Loucy (cell line): Measurements from ENCODE around the gene DENND2C.

Source experiments
- H2AFZ ChIP-seq: fragments of 200-600 bp; sonication (generic); 2 replicates; pipeline ENCODE4 v1.6.0; 2016; ENCODE audit warnings: antibody characterized with exemption, mild to moderate bottlenecking, low read length, moderate library complexity
- H3F3A ChIP-seq: fragments of 200-600 bp; 2 replicates; pipeline ENCODE4 v1.6.0; 2016; ENCODE audit warnings: antibody characterized with exemption, low read depth, mild to moderate bottlenecking
- H3K27me3 ChIP-seq: fragments of 200-600 bp; sonication (generic); 2 replicates; pipeline ENCODE4 v1.6.1; 2014; ENCODE audit warnings: low read length, mild to moderate bottlenecking; ENCODE audit not compliant: insufficient read depth, poor library complexity, severe bottlenecking
- H3K36me3 ChIP-seq: fragments of 200-600 bp; sonication (generic); 2 replicates; pipeline ENCODE4 v1.6.1; 2016; ENCODE audit warnings: low read length; ENCODE audit not compliant: insufficient read depth
- H3K4me1 ChIP-seq: fragments of 200-600 bp; sonication (generic); 2 replicates; pipeline ENCODE4 v1.5.1; 2014; ENCODE audit warnings: low read length, mild to moderate bottlenecking; ENCODE audit not compliant: insufficient read depth, poor library complexity, severe bottlenecking
- H3K4me2 ChIP-seq: fragments of 200-600 bp; sonication (generic); 2 replicates; pipeline ENCODE4 v1.6.0; 2014; ENCODE audit warnings: antibody characterized with exemption, low read length, low read depth, mild to moderate bottlenecking; ENCODE audit not compliant: poor library complexity, severe bottlenecking
- H3K4me3 ChIP-seq: fragments of 200-600 bp; sonication (generic); 2 replicates; pipeline ENCODE4 v1.5.1; 2014; ENCODE audit warnings: low read length, mild to moderate bottlenecking, mixed read lengths; ENCODE audit not compliant: poor library complexity, severe bottlenecking
- H3K79me2 ChIP-seq: fragments of 200-600 bp; sonication (generic); 2 replicates; pipeline ENCODE4 v1.6.1; 2014; ENCODE audit warnings: low read length; ENCODE audit not compliant: insufficient read depth
- H3K9ac ChIP-seq: fragments of 200-600 bp; sonication (generic); 2 replicates; pipeline ENCODE4 v1.6.0; 2014; ENCODE audit warnings: mild to moderate bottlenecking, low read depth, low read length, moderate library complexity; ENCODE audit not compliant: poor library complexity, severe bottlenecking
- H3K9me2 ChIP-seq: fragments of 200-600 bp; sonication (generic); replicated peaks from 2 replicates; pipeline ENCODE4 v1.6.1; 2016; ENCODE audit warnings: low read depth, low read length, mixed read lengths
- H3K9me3 ChIP-seq: fragments of 200-600 bp; sonication (generic); 2 replicates; pipeline ENCODE4 v1.6.1; 2014; ENCODE audit warnings: mild to moderate bottlenecking, antibody characterized with exemption, low read length, low read depth; ENCODE audit not compliant: insufficient read depth
- H4K20me1 ChIP-seq: fragments of 200-600 bp; sonication (generic); 2 replicates; pipeline ENCODE4 v1.6.0; 2014; ENCODE audit warnings: antibody characterized with exemption, low read length, mild to moderate bottlenecking; ENCODE audit not compliant: insufficient read depth, poor library complexity, severe bottlenecking
- CTCF ChIP-seq: fragments of 200-600 bp; sonication (generic); conservative IDR thresholded peaks from 2 replicates; pipeline ENCODE4 v1.5.1; 2014; ENCODE audit warnings: mild to moderate bottlenecking, antibody characterized with exemption, low read length
- EZH2phosphoT487 ChIP-seq: fragments of 200-600 bp; IDR thresholded peaks from 2 replicates; pipeline ENCODE4 v1.6.1; 2018; ENCODE audit warnings: antibody characterized with exemption, mild to moderate bottlenecking, moderate library complexity, borderline replicate concordance

Gene DENND2C

GRCh38 chr1:114595602-114596001 lies 74.2 kb downstream of the DENND2C start:
- H3K36me3 ChIP-seq = no peaks in the 10 kb centered on the region
- TF ChIP-seq CTCF (no peak), EZH2phosphoT487 (no peak)

GRCh38 chr1:114594046-114594445 lies 75.8 kb downstream of the DENND2C start:
- no peaks in the 10 kb centered on the region for H3F3A ChIP-seq
- H3K4me1 ChIP-seq = no peaks in the 10 kb centered on the region
- no peaks in the 10 kb centered on the region for H3K79me2 ChIP-seq
- no peak overlapping the region for H3K4me3 ChIP-seq
- H3K27me3 ChIP-seq = peaks cover 40% of the 10 kb centered on the region
- no peak overlapping the region for H3K4me2 ChIP-seq
- H2AFZ ChIP-seq = no peak overlapping the region
- H3K9me3 ChIP-seq = no peaks in the 10 kb centered on the region
- TF ChIP-seq CTCF (no peak), EZH2phosphoT487 (no peak)
- no peak overlapping the region for H3K9ac ChIP-seq
- no peaks in the 10 kb centered on the region for H3K36me3 ChIP-seq
- H3K9me2 ChIP-seq = no peaks in the 10 kb centered on the region
- H4K20me1 ChIP-seq = no peaks in the 10 kb centered on the region

More at GRCh38 chr1:114595602-114596001, 74.2 kb downstream of the DENND2C start:
- no peaks in the 10 kb centered on the region for H4K20me1 ChIP-seq
- H3K79me2 ChIP-seq = no peaks in the 10 kb centered on the region
- H3K4me3 ChIP-seq = no peak overlapping the region
- H3F3A ChIP-seq = no peaks in the 10 kb centered on the region
- no peaks in the 10 kb centered on the region for H3K9me3 ChIP-seq
- H3K9me2 ChIP-seq = no peaks in the 10 kb centered on the region
- no peak overlapping the region for H3K9ac ChIP-seq
- no peak overlapping the region for H3K4me2 ChIP-seq
- no peaks in the 10 kb centered on the region for H3K4me1 ChIP-seq
- H2AFZ ChIP-seq = no peak overlapping the region
- peaks cover 27% of the 10 kb centered on the region for H3K27me3 ChIP-seq

- Histone ChIP-seq H3K9ac (no peak overlapping the region), H3K4me1 (no peaks in the 10 kb centered on the region), H3F3A (no peaks in the 10 kb centered on the region), H3K36me3 (no peaks in the 10 kb centered on the region), H3K4me3 (no peak overlapping the region), H3K4me2 (no peak overlapping the region), H3K27me3 (peaks cover 81% of the 10 kb centered on the region), H2AFZ (no peak overlapping the region), H4K20me1 (no peaks in the 10 kb centered on the region), H3K9me3 (no peaks in the 10 kb centered on the region), H3K9me2 (no peaks in the 10 kb centered on the region), H3K79me2 (no peaks in the 10 kb centered on the region)
- TF ChIP-seq EZH2phosphoT487 (no peak), CTCF (no peak)
These were observed 80.7 kb downstream of the DENND2C start for GRCh38 chr1:114589122-114589521.
